ENCODE measurements around the gene CENPU. TPM values are rescaled to one million over a fixed set of nuclear protein-coding genes. Genes with fewer than 3 reads are reported as not detected.
A peak's percentile ranks its signal among the peaks of the same experiment; 100 is the strongest.

The CENPU gene
- total RNA-seq, 1 donor from 2014 or later: 1.7 TPM

GRCh38 chr4:184766446-184766845 lies 32.5 kb upstream of the CENPU start:
- intact Hi-C loops (cut with DNase I): no loop called here
- no peak for ATAC-seq
- H3K36me3 ChIP-seq: peaks cover 99% of the 10 kb centered on the region

GRCh38 chr4:184765473-184766340 lies 31.8 kb upstream of the CENPU start:
- ATAC-seq: peak; percentile 9
- H3K4me3 ChIP-seq: no peak overlapping the region
- no peak for DNase-seq
- H3K27me3 ChIP-seq: no peaks in the 10 kb centered on the region
- peaks cover 99% of the 10 kb centered on the region for H3K36me3 ChIP-seq
- no peaks in the 10 kb centered on the region for H3K9me3 ChIP-seq
- intact Hi-C loops (cut with DNase I): no loop called here
- no peak overlapping the region for H3K27ac ChIP-seq
- no peaks in the 10 kb centered on the region for H3K4me1 ChIP-seq
- TF ChIP-seq CTCF (IDR thresholded peaks at IDR 0.05): no peak

More at GRCh38 chr4:184766446-184766845, 32.5 kb upstream of the CENPU start:
- Histone ChIP-seq H3K27me3 (no peaks in the 10 kb centered on the region), H3K4me1 (no peaks in the 10 kb centered on the region), H3K4me3 (no peak overlapping the region), H3K27ac (no peak overlapping the region), H3K9me3 (no peaks in the 10 kb centered on the region)
- no peak for DNase-seq
- TF ChIP-seq CTCF (IDR thresholded peaks at IDR 0.05): no peak

- peaks cover 98% of the 10 kb centered on the region for H3K36me3 ChIP-seq
- ATAC-seq (no peak), DNase-seq (no peak)
- no peak for TF ChIP-seq CTCF (IDR thresholded peaks at IDR 0.05)
- no peaks in the 10 kb centered on the region for H3K27me3 ChIP-seq
- no peaks in the 10 kb centered on the region for H3K4me1 ChIP-seq
- H3K9me3 ChIP-seq: no peaks in the 10 kb centered on the region
- intact Hi-C loops (cut with DNase I): no loop called here
- no peak overlapping the region for H3K4me3 ChIP-seq
- no peak overlapping the region for H3K27ac ChIP-seq
Measured at GRCh38 chr4:184764601-184765000, 30.7 kb upstream of the CENPU start.

- H3K36me3 ChIP-seq: peaks cover 86% of the 10 kb centered on the region
- intact Hi-C loops (cut with DNase I): no loop called here
- H3K27ac ChIP-seq: no peak overlapping the region
Measured at GRCh38 chr4:184763150-184763780, 29.4 kb upstream of the CENPU start.

GRCh38 chr4:184762100-184762499 lies 28.2 kb upstream of the CENPU start:
- peak; percentile 41 for ATAC-seq
- no peak for TF ChIP-seq CTCF (IDR thresholded peaks at IDR 0.05)
- DNase-seq: no peak
- no peaks in the 10 kb centered on the region for H3K9me3 ChIP-seq
- H3K27ac ChIP-seq: no peak overlapping the region
- H3K36me3 ChIP-seq: peaks cover 86% of the 10 kb centered on the region
- intact Hi-C loops (cut with DNase I): no loop called here
- H3K27me3 ChIP-seq: no peaks in the 10 kb centered on the region
- no peak overlapping the region for H3K4me3 ChIP-seq
- H3K4me1 ChIP-seq: no peaks in the 10 kb centered on the region

More at GRCh38 chr4:184763150-184763780, 29.4 kb upstream of the CENPU start:
- Histone ChIP-seq H3K4me1 (no peaks in the 10 kb centered on the region), H3K27me3 (no peaks in the 10 kb centered on the region), H3K9me3 (no peaks in the 10 kb centered on the region), H3K4me3 (no peak overlapping the region)
- TF ChIP-seq CTCF (IDR thresholded peaks at IDR 0.05): no peak
- ATAC-seq (no peak), DNase-seq (no peak)
